ENCODE results near the gene SLX4IP. TPM values are rescaled to one million over a fixed set of nuclear protein-coding genes. Genes with fewer than 3 reads are reported as not detected.
A peak's percentile ranks its signal among the peaks of the same experiment; 100 is the strongest.

The SLX4IP gene
- total RNA-seq, 1 donor from 2014 or later: 5.3 TPM

DNA sequence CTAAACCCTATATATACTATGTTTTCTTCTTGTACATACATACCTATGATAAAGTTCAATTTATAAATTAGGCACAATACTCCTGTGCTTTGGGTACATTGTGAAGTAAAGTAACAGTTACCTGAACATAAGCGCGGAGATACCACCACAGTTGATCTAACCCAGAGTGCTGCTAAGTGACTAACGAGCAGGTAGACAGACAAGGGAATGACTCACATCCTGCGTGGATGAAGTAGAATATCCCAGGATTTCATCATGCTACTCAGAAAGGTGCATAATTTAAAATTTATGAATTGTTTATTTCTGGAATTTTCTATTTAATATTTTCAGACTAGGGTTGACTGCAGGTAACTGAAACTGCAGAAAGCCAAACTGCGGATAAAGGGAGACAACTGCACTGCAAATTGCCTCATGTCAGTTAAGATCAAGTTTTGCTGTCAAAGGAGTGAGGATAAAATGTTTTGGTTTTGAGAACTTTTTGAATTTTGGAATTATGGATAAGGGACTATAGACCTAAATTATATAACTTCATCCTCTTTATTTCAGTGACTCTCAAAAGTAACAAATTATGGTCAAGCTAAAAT is 15.5 kb upstream of the SLX4IP start:
- Histone ChIP-seq H3K27me3 (ENCODE audit: insufficient read depth, low read length) (no peaks in the 10 kb centered on the region), H3K9ac (ENCODE audit: low read length) (no peak overlapping the region), H4K20me1 (ENCODE audit: insufficient read depth, low read length) (no peaks in the 10 kb centered on the region), H3K4me2 (ENCODE audit: low read length) (no peak overlapping the region), H3K36me3 (ENCODE audit: insufficient read depth, low read length) (peaks cover 3% of the 10 kb centered on the region), H2AFZ (ENCODE audit: low read depth, low read length) (no peak overlapping the region), H3K9me3 (ENCODE audit: insufficient read depth, low read depth, low read length) (no peaks in the 10 kb centered on the region), H3K4me1 (ENCODE audit: insufficient read depth, low read length) (peaks cover 5% of the 10 kb centered on the region), H3K27ac (ENCODE audit: low read depth, low read length) (no peak overlapping the region), H3K79me2 (ENCODE audit: insufficient read depth, low read length) (peaks cover 33% of the 10 kb centered on the region), H3K4me3 (ENCODE audit: insufficient read depth, low read depth, low read length) (no peak overlapping the region)
- no peaks in the 10 kb centered on the region for H3K27me3 Mint-ChIP-seq (ENCODE audit: low read depth, unreplicated experiment)
- DNase-seq (ENCODE audit: low read depth) (peak; percentile 58), FAIRE-seq (no peak)
- peak overlapping the region; percentile 89 for H3K27ac Mint-ChIP-seq (ENCODE audit: unreplicated experiment)
- TF ChIP-seq, protein P1, sequence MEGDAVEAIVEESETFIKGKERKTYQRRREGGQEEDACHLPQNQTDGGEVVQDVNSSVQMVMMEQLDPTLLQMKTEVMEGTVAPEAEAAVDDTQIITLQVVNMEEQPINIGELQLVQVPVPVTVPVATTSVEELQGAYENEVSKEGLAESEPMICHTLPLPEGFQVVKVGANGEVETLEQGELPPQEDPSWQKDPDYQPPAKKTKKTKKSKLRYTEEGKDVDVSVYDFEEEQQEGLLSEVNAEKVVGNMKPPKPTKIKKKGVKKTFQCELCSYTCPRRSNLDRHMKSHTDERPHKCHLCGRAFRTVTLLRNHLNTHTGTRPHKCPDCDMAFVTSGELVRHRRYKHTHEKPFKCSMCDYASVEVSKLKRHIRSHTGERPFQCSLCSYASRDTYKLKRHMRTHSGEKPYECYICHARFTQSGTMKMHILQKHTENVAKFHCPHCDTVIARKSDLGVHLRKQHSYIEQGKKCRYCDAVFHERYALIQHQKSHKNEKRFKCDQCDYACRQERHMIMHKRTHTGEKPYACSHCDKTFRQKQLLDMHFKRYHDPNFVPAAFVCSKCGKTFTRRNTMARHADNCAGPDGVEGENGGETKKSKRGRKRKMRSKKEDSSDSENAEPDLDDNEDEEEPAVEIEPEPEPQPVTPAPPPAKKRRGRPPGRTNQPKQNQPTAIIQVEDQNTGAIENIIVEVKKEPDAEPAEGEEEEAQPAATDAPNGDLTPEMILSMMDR (IDR thresholded peaks at IDR 0.05; ENCODE audit: insufficient read depth, low read depth, low read length): no peak
- no peak for TF ChIP-seq EZH2 (IDR thresholded peaks at IDR 0.05; ENCODE audit: insufficient read depth, low read length)
- H3K36me3 Mint-ChIP-seq (ENCODE audit: low read depth, unreplicated experiment): no peaks in the 10 kb centered on the region
- no peak overlapping the region for H3K4me3 Mint-ChIP-seq (ENCODE audit: unreplicated experiment)
- peaks cover 11% of the 10 kb centered on the region for H3K4me1 Mint-ChIP-seq (ENCODE audit: low read depth, unreplicated experiment)
- H3K9me3 Mint-ChIP-seq (ENCODE audit: unreplicated experiment): no peaks in the 10 kb centered on the region

DNA sequence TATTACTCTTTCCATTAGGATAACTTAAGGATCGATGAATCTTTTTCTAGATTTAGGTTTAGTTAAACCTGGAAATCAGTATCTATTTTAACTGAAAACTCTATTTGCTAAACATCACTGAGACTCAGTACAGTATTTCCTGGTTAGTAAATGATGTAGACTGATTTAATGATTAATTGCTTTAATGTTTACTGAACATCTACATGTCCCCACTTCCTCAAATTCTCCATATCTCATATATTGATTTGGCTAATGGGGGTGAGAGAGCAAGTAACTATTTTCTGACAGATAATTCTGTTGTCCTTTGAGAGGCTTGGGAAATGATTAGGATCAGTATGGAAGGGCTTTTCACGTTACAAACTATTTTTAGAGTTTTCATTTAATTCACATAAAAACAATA is 11.4 kb upstream of the SLX4IP start:
- Histone ChIP-seq H3K9ac (ENCODE audit: low read length) (no peak overlapping the region), H3K4me3 (ENCODE audit: insufficient read depth, low read depth, low read length) (no peak overlapping the region), H4K20me1 (ENCODE audit: insufficient read depth, low read length) (peaks cover 19% of the 10 kb centered on the region), H3K79me2 (ENCODE audit: insufficient read depth, low read length) (peaks cover 64% of the 10 kb centered on the region), H3K27me3 (ENCODE audit: insufficient read depth, low read length) (no peaks in the 10 kb centered on the region), H3K36me3 (ENCODE audit: insufficient read depth, low read length) (no peaks in the 10 kb centered on the region), H3K27ac (ENCODE audit: low read depth, low read length) (no peak overlapping the region), H3K4me2 (ENCODE audit: low read length) (no peak overlapping the region), H2AFZ (ENCODE audit: low read depth, low read length) (no peak overlapping the region), H3K4me1 (ENCODE audit: insufficient read depth, low read length) (no peaks in the 10 kb centered on the region), H3K9me3 (ENCODE audit: insufficient read depth, low read depth, low read length) (no peaks in the 10 kb centered on the region)
- no peaks in the 10 kb centered on the region for H3K9me3 Mint-ChIP-seq (ENCODE audit: unreplicated experiment)
- no peak overlapping the region for H3K4me3 Mint-ChIP-seq (ENCODE audit: unreplicated experiment)
- H3K27ac Mint-ChIP-seq (ENCODE audit: unreplicated experiment): no peak overlapping the region
- no peak for DNase-seq (ENCODE audit: low read depth)
- no peak for FAIRE-seq
- no peaks in the 10 kb centered on the region for H3K27me3 Mint-ChIP-seq (ENCODE audit: low read depth, unreplicated experiment)
- H3K4me1 Mint-ChIP-seq (ENCODE audit: low read depth, unreplicated experiment): peaks cover 11% of the 10 kb centered on the region
- no peaks in the 10 kb centered on the region for H3K36me3 Mint-ChIP-seq (ENCODE audit: low read depth, unreplicated experiment)
- TF ChIP-seq, protein P1 (IDR thresholded peaks at IDR 0.05; ENCODE audit: insufficient read depth, low read depth, low read length): no peak
- no peak for TF ChIP-seq EZH2 (IDR thresholded peaks at IDR 0.05; ENCODE audit: insufficient read depth, low read length)

DNA sequence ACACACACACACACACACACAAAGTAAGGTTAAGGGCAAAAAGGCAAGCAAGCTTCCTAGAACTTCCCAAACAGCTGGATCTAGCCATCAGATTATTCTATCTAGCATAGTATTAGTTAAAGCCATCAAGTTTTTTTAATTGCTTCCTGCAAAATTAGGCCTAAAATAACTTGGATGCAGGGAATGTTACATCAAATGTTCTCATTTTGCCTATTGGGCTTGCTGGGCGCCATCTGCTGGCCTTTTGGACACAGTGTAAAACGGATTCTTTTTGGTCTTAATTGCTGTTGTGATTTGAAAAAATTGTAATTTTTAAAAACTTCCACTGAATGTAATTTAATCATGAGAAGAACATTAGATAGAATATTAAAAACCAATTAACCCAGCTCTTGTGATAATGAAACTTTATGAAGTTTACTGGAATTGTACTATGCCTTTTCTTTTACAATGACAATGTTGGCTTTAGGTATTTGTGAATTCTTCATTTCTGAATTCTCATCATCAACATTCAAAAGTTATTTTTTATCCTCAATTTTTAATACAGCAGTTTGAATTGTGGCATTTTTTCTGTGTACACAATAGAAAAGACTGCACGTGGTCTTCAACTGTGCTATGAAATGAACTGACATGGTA is 7.9 kb upstream of the SLX4IP start:
- H3K27ac ChIP-seq (ENCODE audit: low read depth, low read length): no peak overlapping the region
- no peaks in the 10 kb centered on the region for H3K9me3 Mint-ChIP-seq (ENCODE audit: unreplicated experiment)
- DNase-seq (ENCODE audit: low read depth) (peak; percentile 51), FAIRE-seq (peak; percentile 45)
- no peaks in the 10 kb centered on the region for H3K27me3 Mint-ChIP-seq (ENCODE audit: low read depth, unreplicated experiment)
- H3K27me3 ChIP-seq (ENCODE audit: insufficient read depth, low read length): no peaks in the 10 kb centered on the region
- H4K20me1 ChIP-seq (ENCODE audit: insufficient read depth, low read length): peaks cover 28% of the 10 kb centered on the region
- H3K36me3 Mint-ChIP-seq (ENCODE audit: low read depth, unreplicated experiment): no peaks in the 10 kb centered on the region
- TF ChIP-seq EZH2 (IDR thresholded peaks at IDR 0.05; ENCODE audit: insufficient read depth, low read length): no peak
- TF ChIP-seq, protein P1 (IDR thresholded peaks at IDR 0.05; ENCODE audit: insufficient read depth, low read depth, low read length): peak; percentile 89
- no peak overlapping the region for H2AFZ ChIP-seq (ENCODE audit: low read depth, low read length)
- peaks cover 84% of the 10 kb centered on the region for H3K79me2 ChIP-seq (ENCODE audit: insufficient read depth, low read length)
- H3K27ac Mint-ChIP-seq (ENCODE audit: unreplicated experiment): peak overlapping the region; percentile 47
- H3K36me3 ChIP-seq (ENCODE audit: insufficient read depth, low read length): no peaks in the 10 kb centered on the region
- no peak overlapping the region for H3K9ac ChIP-seq (ENCODE audit: low read length)
- no peaks in the 10 kb centered on the region for H3K9me3 ChIP-seq (ENCODE audit: insufficient read depth, low read depth, low read length)
- H3K4me3 Mint-ChIP-seq (ENCODE audit: unreplicated experiment): no peak overlapping the region
- H3K4me3 ChIP-seq (ENCODE audit: insufficient read depth, low read depth, low read length): no peak overlapping the region
- H3K4me1 Mint-ChIP-seq (ENCODE audit: low read depth, unreplicated experiment): peaks cover 6% of the 10 kb centered on the region
- H3K4me2 ChIP-seq (ENCODE audit: low read length): no peak overlapping the region
- no peaks in the 10 kb centered on the region for H3K4me1 ChIP-seq (ENCODE audit: insufficient read depth, low read length)

Data from astrocyte (in vitro differentiated cells and primary cell).